NCI-H146 treated with DMSO at 0.1 percent for 48 hours (cell line): ENCODE data around the gene NYAP1.
"Not testable (repeated sequence)": the region's sequence is repeated elsewhere in the genome, so short reads cannot be mapped to it uniquely, and the experiment has no call there.

Experiments
- DNase-seq: peaks from one replicate; lab custom pipeline; 2025; ENCODE audit not compliant: unreplicated experiment; lab: John Stamatoyannopoulos, UW

The NYAP1 gene

GRCh38 chr7:100483722-100484672 lies at the start of gene NYAP1:
Gene NYAP1, plus strand, starts transcription at chr7:100483927. Its CDS starts 1,385 bp downstream, at chr7:100485312.
- DNase-seq = peak; percentile 45

- no peak for DNase-seq
Observed at GRCh38 chr7:100434297-100435144, 49.2 kb upstream of the NYAP1 start.

GRCh38 chr7:100435401-100436304 lies 48.1 kb upstream of the NYAP1 start:
- DNase-seq = no peak

- no peak for DNase-seq
Observed at GRCh38 chr7:100437150-100438100, 46.3 kb upstream of the NYAP1 start.

GRCh38 chr7:100438172-100438571 lies 45.6 kb upstream of the NYAP1 start:
- DNase-seq = no peak

- not testable (repeated sequence) for DNase-seq
Observed at GRCh38 chr7:100438731-100439130, 45.0 kb upstream of the NYAP1 start.

- DNase-seq = not testable (repeated sequence)
Observed at GRCh38 chr7:100439244-100439643, 44.5 kb upstream of the NYAP1 start.

GRCh38 chr7:100441641-100442535 lies 41.8 kb upstream of the NYAP1 start:
- DNase-seq = no peak

- DNase-seq = no peak
Observed at GRCh38 chr7:100443096-100443840, 40.5 kb upstream of the NYAP1 start.

- no peak for DNase-seq
Observed at GRCh38 chr7:100444311-100445278, 39.1 kb upstream of the NYAP1 start.

- no peak for DNase-seq
Observed at GRCh38 chr7:100446040-100446439, 37.7 kb upstream of the NYAP1 start.

GRCh38 chr7:100447363-100447762 lies 36.4 kb upstream of the NYAP1 start:
- DNase-seq = not testable (repeated sequence)

- no peak for DNase-seq
Observed at GRCh38 chr7:100449190-100449795, 34.4 kb upstream of the NYAP1 start.

GRCh38 chr7:100452513-100452912 lies 31.2 kb upstream of the NYAP1 start:
- DNase-seq = no peak

- DNase-seq = not testable (repeated sequence)
Observed at GRCh38 chr7:100453854-100454253, 29.9 kb upstream of the NYAP1 start.

GRCh38 chr7:100455206-100455605 lies 28.5 kb upstream of the NYAP1 start:
- no peak for DNase-seq
